UCSD-AML1 (cell line): Measurements from ENCODE around the gene IRAK3.

Source experiments
- DNase-seq: peaks from one replicate; lab custom pipeline; 2025; ENCODE audit not compliant: unreplicated experiment; lab: John Stamatoyannopoulos, UW

The IRAK3 gene

GRCh38 chr12:66188584-66189485 lies at the start of gene IRAK3:
IRAK3 (plus strand) TSS chr12:66189214; CDS start chr12:66189300, 86 bp downstream.
- peak; percentile 83 for DNase-seq

GRCh38 chr12:66139328-66139727 lies 49.7 kb upstream of the IRAK3 start:
- no peak for DNase-seq

- no peak for DNase-seq
Measured at GRCh38 chr12:66140731-66141130, 48.3 kb upstream of the IRAK3 start.

GRCh38 chr12:66141299-66141698 lies 47.7 kb upstream of the IRAK3 start:
- no peak for DNase-seq

DNA sequence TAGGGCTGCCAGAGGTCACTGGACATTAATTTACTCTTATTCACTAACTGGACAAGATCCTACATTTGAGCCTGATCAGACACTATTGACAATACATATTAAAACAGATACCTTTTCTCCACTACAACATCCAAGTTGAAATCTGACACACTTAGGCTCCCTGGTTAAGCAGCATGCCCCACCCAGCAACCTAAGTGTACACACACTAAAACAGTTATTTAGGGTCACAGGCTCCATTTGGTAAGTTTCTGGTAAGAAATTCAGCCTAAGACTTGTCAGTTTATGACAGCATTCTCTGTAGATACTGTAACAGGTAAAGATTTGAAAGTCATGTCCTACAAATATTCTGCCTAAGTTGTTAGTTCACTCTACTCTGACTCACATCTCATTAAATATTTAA lies 46.2 kb upstream of the IRAK3 start:
- no peak for DNase-seq

- no peak for DNase-seq
Measured at GRCh38 chr12:66143868-66144267, 45.1 kb upstream of the IRAK3 start.

DNA sequence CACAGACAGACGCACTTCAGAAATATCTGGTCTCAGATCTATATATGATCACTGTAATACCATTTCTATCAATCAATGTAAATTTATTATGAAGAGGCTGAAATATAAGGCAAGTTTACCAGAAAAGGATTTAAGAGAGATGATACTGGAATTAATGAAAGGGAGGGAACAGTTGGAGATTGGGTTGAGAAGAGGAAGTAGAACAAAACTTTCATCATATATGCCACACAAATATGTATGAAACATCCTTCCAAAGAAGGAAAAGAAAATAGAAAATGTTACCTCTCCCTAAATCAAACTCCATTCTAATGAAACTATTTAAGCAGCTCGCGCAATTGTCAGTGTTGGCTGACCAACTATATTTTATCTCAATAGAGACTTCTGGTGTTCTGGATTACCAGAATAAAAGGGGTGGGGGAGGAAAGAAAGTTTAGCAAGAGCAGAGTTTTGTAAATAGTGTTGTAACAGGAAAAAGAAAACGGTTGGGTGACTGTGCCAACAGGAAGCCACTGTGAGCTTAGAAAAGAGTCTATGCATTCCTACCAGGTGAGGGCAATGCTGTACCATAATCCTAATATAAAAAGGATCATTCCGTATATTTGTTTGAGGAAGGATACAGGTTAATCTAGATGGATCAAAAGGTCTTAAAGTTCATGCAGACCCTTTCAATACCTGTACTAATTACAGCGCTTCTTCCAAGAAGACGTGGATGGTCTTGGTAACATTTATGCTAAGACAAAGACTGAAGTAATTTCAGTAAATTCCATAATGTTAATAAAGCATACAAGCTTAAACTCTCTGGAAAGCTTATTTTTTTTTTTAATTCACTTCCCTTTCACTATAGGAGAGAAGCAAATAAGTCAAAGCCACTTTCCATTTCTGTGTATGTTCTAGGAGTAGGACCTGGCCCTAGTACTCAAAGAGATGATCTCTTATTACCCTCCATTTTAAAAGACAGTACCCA lies 43.9 kb upstream of the IRAK3 start:
- DNase-seq, result no peak

- DNase-seq, result peak; percentile 10
Measured at GRCh38 chr12:66149702-66150398, 39.2 kb upstream of the IRAK3 start.

GRCh38 chr12:66152732-66153131 lies 36.3 kb upstream of the IRAK3 start:
- DNase-seq, result no peak

GRCh38 chr12:66154776-66155175 lies 34.2 kb upstream of the IRAK3 start:
- no peak for DNase-seq

DNA sequence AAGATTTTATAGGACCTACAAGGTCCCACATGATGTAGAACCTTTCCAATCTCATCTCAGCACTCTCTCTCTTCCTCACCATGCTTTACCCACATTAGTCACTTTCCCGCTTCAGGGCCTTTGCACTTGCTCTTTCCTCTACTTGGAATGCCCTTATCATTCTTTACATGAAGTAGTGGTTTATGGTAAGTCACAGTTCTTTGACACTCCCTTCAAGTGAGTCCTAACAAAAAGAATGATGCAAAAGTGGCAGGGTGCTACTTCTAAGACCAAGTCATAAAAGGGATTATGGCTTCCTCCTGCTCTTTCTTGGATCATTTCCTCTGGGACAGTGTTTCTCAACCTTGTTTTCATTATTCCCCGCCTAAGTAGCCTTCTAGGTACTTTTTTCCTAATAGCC lies 32.4 kb upstream of the IRAK3 start:
- DNase-seq, result no peak

DNA sequence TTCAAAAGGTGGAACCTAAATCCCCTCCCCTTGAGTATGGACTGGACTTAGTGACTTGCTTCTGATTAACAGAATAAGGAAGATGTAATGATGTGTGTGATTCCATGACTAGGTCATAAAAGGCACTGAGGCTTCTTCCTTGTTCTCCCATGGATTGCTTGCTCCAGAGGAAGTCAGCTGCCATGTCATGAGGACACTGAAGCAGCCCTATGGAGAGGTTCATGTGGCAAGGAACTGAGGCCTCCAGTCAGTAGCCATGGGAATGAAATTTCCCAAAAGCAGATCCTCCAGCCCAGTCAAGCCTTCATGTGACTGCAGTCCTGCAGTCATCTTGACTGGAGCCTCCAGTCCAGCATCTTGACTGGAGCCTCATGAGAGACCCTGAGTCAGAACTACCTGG lies 29.9 kb upstream of the IRAK3 start:
- no peak for DNase-seq

DNA sequence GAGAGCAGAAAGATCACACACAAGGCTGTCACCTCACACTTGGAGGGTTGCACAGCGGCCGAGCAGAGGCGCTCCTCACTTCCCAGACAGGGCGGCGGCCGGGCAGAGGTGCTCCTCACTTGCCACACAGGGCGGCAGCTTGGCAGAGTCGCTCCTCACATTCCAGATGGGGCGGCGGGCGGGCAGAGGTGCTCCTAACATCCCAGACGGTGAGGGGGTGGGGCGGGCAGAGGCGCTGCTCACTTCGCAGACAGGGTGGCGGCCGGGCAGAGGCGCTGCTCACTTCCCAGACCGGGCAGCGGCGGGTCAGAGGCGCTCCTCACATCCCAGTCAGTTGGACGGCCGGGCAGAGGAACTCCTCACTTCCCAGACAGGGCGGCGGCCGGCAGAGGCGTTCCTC lies 28.3 kb upstream of the IRAK3 start:
- DNase-seq, result no peak

- DNase-seq, result no peak
Measured at GRCh38 chr12:66162701-66163100, 26.3 kb upstream of the IRAK3 start.

GRCh38 chr12:66163289-66163688 lies 25.7 kb upstream of the IRAK3 start:
- DNase-seq, result no peak

- no peak for DNase-seq
Measured at GRCh38 chr12:66164349-66164821, 24.6 kb upstream of the IRAK3 start.

DNA sequence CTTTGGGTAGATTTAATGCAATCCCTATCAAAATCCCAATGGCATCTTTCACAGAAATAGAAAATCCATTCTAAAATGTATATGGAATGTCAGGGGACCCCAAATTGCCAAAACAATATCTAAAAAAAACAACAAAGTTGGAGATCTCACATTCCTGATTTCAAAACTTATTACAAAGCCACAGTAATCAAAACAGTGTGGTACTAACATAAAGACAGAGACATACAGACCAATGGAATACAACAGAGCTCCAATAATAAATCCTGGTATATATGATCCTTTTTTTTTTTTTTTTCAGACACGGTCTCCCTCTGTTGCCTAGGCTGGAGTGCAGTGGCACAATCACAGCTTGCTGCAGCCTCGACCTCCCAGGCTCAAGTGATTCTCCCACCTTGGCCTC lies 23.9 kb upstream of the IRAK3 start:
- no peak for DNase-seq

GRCh38 chr12:66166561-66166960 lies 22.5 kb upstream of the IRAK3 start:
- no peak for DNase-seq

DNA sequence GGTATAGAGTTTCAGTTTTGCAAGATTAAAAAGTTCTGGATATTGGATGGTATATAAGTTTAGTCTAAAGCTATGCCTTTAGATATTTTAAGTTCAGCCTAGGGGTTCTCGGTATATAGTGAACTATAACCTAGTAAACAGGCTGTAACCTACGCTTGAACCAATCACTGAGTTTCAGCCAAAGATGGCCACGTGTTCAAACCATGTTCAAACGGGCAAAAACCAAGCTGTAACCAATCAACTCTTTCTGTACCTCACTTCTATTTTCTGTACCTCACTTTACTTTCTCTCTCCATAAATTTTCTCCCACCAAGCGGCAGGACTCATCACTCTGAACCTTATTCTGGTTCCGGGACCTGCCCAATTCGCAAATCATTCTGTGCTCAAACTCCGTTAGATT lies 20.6 kb upstream of the IRAK3 start:
- no peak for DNase-seq

DNA sequence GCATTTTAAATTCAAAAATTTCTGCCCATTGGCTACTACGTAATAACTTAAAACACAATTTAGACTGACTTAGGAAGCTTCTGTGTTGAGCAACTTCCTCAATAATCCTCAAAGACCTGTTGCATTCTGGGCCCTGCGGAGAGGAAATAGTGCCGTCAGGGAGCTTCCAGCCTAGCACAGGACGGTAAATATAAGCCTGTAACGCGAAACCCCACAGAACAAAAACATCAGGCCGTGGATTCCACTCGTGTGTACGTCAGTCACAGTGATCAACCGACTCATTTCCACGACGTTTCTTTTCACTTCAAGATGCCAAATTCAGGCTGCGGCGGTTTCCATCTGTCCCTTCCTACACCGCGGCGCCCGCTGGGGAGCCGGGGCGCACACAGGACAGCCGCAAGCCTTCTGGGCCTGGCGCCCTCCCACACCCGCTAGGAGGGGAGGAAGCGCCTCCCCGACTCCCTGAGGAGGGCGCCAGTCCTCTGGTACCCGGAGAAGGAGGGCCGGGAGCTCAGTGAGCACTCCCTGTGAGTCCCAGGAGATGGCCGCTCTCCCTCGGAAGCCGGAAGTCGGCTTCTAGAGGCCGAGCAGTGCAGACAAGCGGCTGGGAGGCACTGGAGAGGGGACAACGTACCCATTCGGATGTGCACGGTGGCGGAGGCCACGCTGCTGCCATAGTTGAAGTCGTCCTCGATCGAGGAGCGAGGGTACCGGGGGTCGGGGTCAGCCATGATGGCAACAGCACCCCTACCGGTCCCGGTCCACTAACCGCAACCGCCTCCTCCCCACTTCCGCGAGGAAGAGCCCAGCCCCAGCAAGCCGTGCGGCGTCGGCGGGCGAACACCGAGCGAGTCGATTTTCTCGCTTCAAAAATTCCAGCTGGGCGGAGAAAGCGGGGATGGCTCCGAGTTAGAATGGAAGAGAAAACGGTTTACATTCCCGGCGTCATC lies 19.5 kb upstream of the IRAK3 start, which contains the start of gene TMBIM4:
TMBIM4 (minus strand) TSS at position 776 of the 950 bp plus-strand sequence; CDS start at position 731, 45 bp downstream.
- DNase-seq, result peak; percentile 96
